Breast epithelium (tissue), 3 donors: ENCODE measurements around the gene SEC61A2.
A peak's percentile ranks its signal among the peaks of the same experiment; 100 is the strongest.

Experiments
- CTCF ChIP-seq, 3 donors: fragments of 450-650 bp; IDR thresholded peaks; one replicate each; pipeline ENCODE4 v1.5.1; 2016 to 2017; ENCODE audit warnings: antibody characterized with exemption in 3 of 3, mild to moderate bottlenecking in 3 of 3, moderate library complexity in 3 of 3
- POLR2A ChIP-seq: fragments of 450-650 bp; IDR thresholded peaks from one replicate; pipeline ENCODE4 v1.6.1; 2016; ENCODE audit warnings: antibody characterized with exemption, mild to moderate bottlenecking, moderate library complexity
- POLR2AphosphoS5 ChIP-seq, 3 donors: sonication (generic); formaldehyde crosslinking; IDR thresholded peaks; one replicate each; pipeline ENCODE4 v1.6.1; 2017; ENCODE audit warnings: antibody characterized with exemption in 3 of 3

GRCh38 chr10:12129222-12130111 is at the start of gene SEC61A2:
- no peak for TF ChIP-seq POLR2A
- TF ChIP-seq CTCF (IDR thresholded peaks at IDR 0.05) = no peak
- TF ChIP-seq POLR2AphosphoS5 (IDR thresholded peaks at IDR 0.05) = peak; percentile 21 to 61 (median 54)
